B cell (primary cell): ENCODE data around the gene KRTAP29-1.

Experiments
- CTCF ChIP-seq: fragments of 200-600 bp; IDR thresholded peaks from one replicate; pipeline ENCODE4 v1.8.0; 2022; ENCODE audit warnings: antibody characterized with exemption, mild to moderate bottlenecking
- EZH2 ChIP-seq: IDR thresholded peaks from 2 replicates; pipeline ENCODE4 v1.6.1; 2012; ENCODE audit warnings: borderline replicate concordance, low read depth, mild to moderate bottlenecking, moderate library complexity, low read length; ENCODE audit not compliant: insufficient read depth, poor library complexity, severe bottlenecking

- TF ChIP-seq CTCF (no peak), EZH2 (no peak)
Observed at GRCh38 chr17:41343029-41343428, 40.4 kb upstream of the KRTAP29-1 start.
